GM12892 (cell line): ENCODE results near the gene GSTM4.

Experiments
- POLR2A ChIP-seq: IDR thresholded peaks from 2 replicates; pipeline ENCODE4 v1.6.1; 2011; ENCODE audit warnings: low read depth, low read length, control low read depth
- POLR2AphosphoS5 ChIP-seq: IDR thresholded peaks from 2 replicates; pipeline ENCODE4 v1.6.1; 2011; ENCODE audit warnings: low read depth, low read length, control low read depth
- TAF1 ChIP-seq: IDR thresholded peaks from 2 replicates; pipeline ENCODE4 v1.6.1; 2011; ENCODE audit warnings: low read depth, mild to moderate bottlenecking, control low read depth, low read length, borderline replicate concordance

DNA sequence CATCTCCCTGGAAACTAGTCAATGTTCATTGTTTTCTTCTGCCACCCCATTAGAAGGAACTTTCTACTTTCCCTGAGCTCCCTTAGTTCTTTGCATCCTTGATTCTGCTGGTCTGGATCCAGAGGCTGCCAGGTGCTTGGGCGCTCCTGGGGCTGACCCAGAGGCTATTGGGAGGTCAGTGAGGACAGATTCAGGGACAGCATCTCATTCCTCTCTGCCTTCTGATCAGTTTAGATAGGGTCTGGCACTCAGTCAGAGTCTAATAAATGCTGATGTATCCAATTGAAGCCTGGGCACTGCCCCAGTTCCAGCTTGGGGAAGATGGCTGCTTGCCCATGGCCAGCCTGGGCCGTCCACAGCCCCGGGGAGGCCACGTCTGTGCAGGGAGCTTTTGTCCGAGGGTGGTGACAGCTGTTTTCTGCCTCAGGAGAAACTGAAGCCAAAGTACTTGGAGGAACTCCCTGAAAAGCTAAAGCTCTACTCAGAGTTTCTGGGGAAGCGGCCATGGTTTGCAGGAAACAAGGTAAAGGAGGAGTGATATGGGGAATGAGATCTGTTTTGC lies 34.0 kb downstream of the GSTM4 start:
- TF ChIP-seq POLR2AphosphoS5 (no peak), POLR2A (no peak), TAF1 (no peak)
